Diencephalon (tissue), 1 donor: ENCODE measurements around the gene NOX4. TPM values are rescaled to one million over a fixed set of nuclear protein-coding genes. Genes with fewer than 3 reads are reported as not detected.

Source experiments
- total RNA-seq: library from RNA; depleted of rRNA; stranded (reverse); fragments of >200 nt; gene quantifications from one replicate; pipeline ENCODE4 v1.2.3, GENCODE V29; 2014

The NOX4 gene
- total RNA-seq = 9.7 TPM

DNA sequence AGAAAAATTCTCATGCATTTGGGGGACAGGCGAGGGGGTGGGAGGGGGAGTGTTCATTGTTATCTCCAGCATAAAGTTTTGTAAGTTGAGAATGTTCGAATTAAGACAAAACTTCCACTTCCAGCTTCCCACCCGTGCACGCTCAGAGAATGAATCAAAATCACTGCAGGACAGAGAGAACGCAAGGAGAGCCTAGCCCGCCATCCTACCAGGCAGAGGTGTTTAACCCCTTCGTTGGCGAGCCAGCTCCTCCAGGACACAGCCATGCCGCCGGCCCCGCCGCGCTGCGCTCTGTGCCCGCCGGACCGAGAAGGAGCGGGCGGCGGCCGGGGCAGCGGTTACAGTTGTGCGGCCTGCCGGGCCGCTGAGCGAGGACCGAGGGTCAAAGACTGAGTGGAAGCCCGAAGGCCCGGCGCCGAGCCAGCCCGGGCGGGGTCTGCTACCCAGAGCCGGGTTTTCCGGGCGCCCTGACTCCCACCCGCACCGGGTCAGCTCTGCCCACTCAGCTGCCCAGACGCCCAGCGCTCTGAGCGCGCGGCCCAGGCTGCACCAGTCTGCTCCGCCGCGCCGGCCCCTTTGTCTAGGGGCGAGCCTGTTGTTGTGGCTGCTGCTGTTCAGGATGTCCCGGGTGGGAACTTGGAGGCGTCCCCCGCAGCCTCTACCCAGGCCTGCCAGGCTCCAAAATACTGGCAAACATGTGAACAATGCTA is at the start of gene NOX4:
Gene NOX4, minus strand, starts transcription at position 395 of the 710 bp plus-strand sequence. Its CDS starts 129 bp downstream, at position 266.

Other genes with a start within 250 kb of the NOX4 start
- not detected for gene TRIM77, start 218.9 kb upstream of the NOX4 start, total RNA-seq